K562 (cell line): ENCODE measurements around the gene KIAA0825. TPM values are rescaled to one million over a fixed set of nuclear protein-coding genes. Genes with fewer than 3 reads are reported as not detected.

Experiments
- ATAC-seq: fragments of 200-7000 bp; cut with Tn5 transposase; 3 replicates; pipeline ENCODE4 v1.9.1; 2020; ENCODE audit warnings: moderate library complexity
- BruUV-seq: library from RNA; stranded (reverse); fragments of 400-500 nt; replicated peaks from 2 replicates; lab custom pipeline; 2021; lab: Mats Ljungman, UMichigan
- CTCF ChIA-PET: fragments of 300-600 bp; formaldehyde crosslinking; extraction: SDS; loops from one replicate; lab custom pipeline; 2021; ENCODE audit warnings: low intra/inter-chr PET ratio; lab: Yijun Ruan, JAX
- POLR2A ChIA-PET: fragments of 300-600, 350-650 bp; sonication (Branson Sonifier 250); formaldehyde crosslinking; extraction: SDS; loops from one replicate; lab custom pipeline; 2021; ENCODE audit warnings: antibody characterized with exemption, inconsistent platforms; lab: Yijun Ruan, JAX
- DNase-seq, 4 experiments: peaks; one replicate each; pipeline versions ENCODE4 v3.0.0 to v3.0.0-alpha.2; 2011 to 2018; ENCODE audit warnings: low spot score in 3 of 4, mixed read lengths in 3 of 4; ENCODE audit errors: extremely low read depth in 1 of 4
- FAIRE-seq: peaks from 2 replicates; lab custom pipeline; 2011; peaks lifted over from hg19 to GRCh38; lab: Jason Lieb, UNC
- H2AFZ ChIP-seq: 2 replicates; pipeline ENCODE4 v1.6.0; 2011; ENCODE audit warnings: low read depth, low read length, control low read depth, inconsistent platforms
- H3K27ac ChIP-seq: fragments of 200-600 bp; 3 replicates; pipeline ENCODE4 v1.8.0; 2011; ENCODE audit warnings: low read depth, mild to moderate bottlenecking, control low read depth, inconsistent platforms, low read length, moderate library complexity, mixed read lengths; ENCODE audit errors: extremely low read depth
- H3K27me3 ChIP-seq, 2 experiments: fragments of 300-600 bp in 1 of 2; 2 replicates in 1 of 2; 3 replicates in 1 of 2; pipeline versions ENCODE4 v1.6.0 to v1.8.0; 2011; ENCODE audit warnings: inconsistent platforms in 2 of 2, low read length in 2 of 2, mild to moderate bottlenecking in 1 of 2, mixed read lengths in 1 of 2, moderate library complexity in 1 of 2; ENCODE audit not compliant: control insufficient read depth in 2 of 2, insufficient read depth in 2 of 2
- H3K36me3 ChIP-seq: fragments of 300-600 bp; 3 replicates; pipeline ENCODE4 v1.8.0; 2011; ENCODE audit warnings: mild to moderate bottlenecking, low read length, inconsistent platforms; ENCODE audit not compliant: control insufficient read depth, insufficient read depth
- H3K4me1 ChIP-seq, 2 experiments: fragments of 200-600 bp in 1 of 2; replicated peaks in 1 of 2; 2 replicates in 1 of 2; 3 replicates in 1 of 2; pipeline versions ENCODE4 v1.5.1 to v1.8.0; 2011; ENCODE audit warnings: inconsistent platforms in 2 of 2, low read length in 2 of 2, mild to moderate bottlenecking in 1 of 2, mixed read lengths in 1 of 2, moderate library complexity in 1 of 2; ENCODE audit not compliant: control insufficient read depth in 2 of 2, insufficient read depth in 2 of 2
- H3K4me2 ChIP-seq: 2 replicates; pipeline ENCODE4 v1.6.1; 2011; ENCODE audit warnings: low read length, control low read depth, inconsistent platforms, mixed read lengths; ENCODE audit not compliant: insufficient read depth
- H3K4me3 ChIP-seq: fragments of 200-600 bp; sonication (generic), shearing (Covaris generic); 2 replicates; pipeline ENCODE4 v1.5.1; 2016; ENCODE audit warnings: control low read depth, inconsistent platforms
- H3K79me2 ChIP-seq: fragments of 200-600 bp; 3 replicates; pipeline ENCODE4 v1.8.0; 2011; ENCODE audit warnings: low read length, inconsistent platforms; ENCODE audit not compliant: control insufficient read depth, insufficient read depth
- H3K9ac ChIP-seq, 2 experiments: 2 replicates each; pipeline versions ENCODE4 v1.6.0 to v1.6.1; 2011; ENCODE audit warnings: low read depth in 2 of 2, low read length in 2 of 2, control low read depth in 1 of 2, inconsistent platforms in 1 of 2, mild to moderate bottlenecking in 1 of 2, mixed read lengths in 1 of 2; ENCODE audit not compliant: insufficient read depth in 1 of 2
- H3K9me1 ChIP-seq: one replicate; pipeline ENCODE4 v1.6.0; 2011; ENCODE audit warnings: inconsistent platforms, mild to moderate bottlenecking, low read length, moderate library complexity; ENCODE audit not compliant: control insufficient read depth, insufficient read depth
- H3K9me3 ChIP-seq: replicated peaks from 2 replicates; pipeline ENCODE4 v1.5.1; 2011; ENCODE audit warnings: low read depth, low read length, inconsistent platforms; ENCODE audit not compliant: control insufficient read depth, insufficient read depth
- H4K20me1 ChIP-seq: replicated peaks from 2 replicates; pipeline ENCODE4 v1.6.1; 2011; ENCODE audit warnings: low read length, inconsistent platforms, mixed read lengths; ENCODE audit not compliant: control insufficient read depth, insufficient read depth
- ATF4 ChIP-seq: fragments of 450-650 bp; formaldehyde crosslinking; IDR thresholded peaks from 2 replicates; pipeline ENCODE4 v1.4.0; 2022; ENCODE audit warnings: mild to moderate bottlenecking, moderate library complexity
- CHD1 ChIP-seq: fragments of 200-600 bp; sonication (generic); IDR thresholded peaks from one replicate; pipeline ENCODE4 v1.6.1; 2012; ENCODE audit warnings: mild to moderate bottlenecking, moderate library complexity, low read length, inconsistent platforms
- ELF4 ChIP-seq: fragments of 450-650 bp; formaldehyde crosslinking; IDR thresholded peaks from 2 replicates; pipeline ENCODE4 v1.4.0; 2022; ENCODE audit warnings: missing genetic modification characterization
- GATAD2A ChIP-seq: fragments of 450-650 bp; IDR thresholded peaks from 2 replicates; pipeline ENCODE4 v1.6.1; 2017
- HMGN3 ChIP-seq: IDR thresholded peaks from 2 replicates; pipeline ENCODE4 v1.6.1; 2011; ENCODE audit warnings: borderline replicate concordance, low read depth, mild to moderate bottlenecking, mixed read lengths, low read length; ENCODE audit not compliant: insufficient read length; ENCODE audit errors: extremely low read depth
- KLF6 ChIP-seq: fragments of 250-450 bp; sonication (Bioruptor Pico); IDR thresholded peaks from 2 replicates; pipeline ENCODE4 v1.4.0; 2020; ENCODE audit warnings: mild to moderate bottlenecking, moderate library complexity, borderline replicate concordance
- SIN3B ChIP-seq: fragments of 450-650 bp; IDR thresholded peaks from 2 replicates; pipeline ENCODE4 v1.6.1; 2017; ENCODE audit warnings: low read depth, mild to moderate bottlenecking, moderate library complexity
- SMAD1 ChIP-seq: fragments of 150-350 bp; IDR thresholded peaks from 2 replicates; pipeline ENCODE4 v1.6.1; 2014; ENCODE audit warnings: low read length, low read depth; ENCODE audit not compliant: partially characterized antibody
- TAF15 ChIP-seq: fragments of 200-400 bp; formaldehyde crosslinking; IDR thresholded peaks from 2 replicates; pipeline ENCODE4 v1.6.1; 2017; ENCODE audit warnings: mild to moderate bottlenecking, low read depth, low read length, moderate library complexity
- TCF15 ChIP-seq: fragments of 250-450 bp; sonication (Bioruptor Pico); IDR thresholded peaks from 2 replicates; pipeline ENCODE4 v1.8.0; 2022; ENCODE audit warnings: moderate library complexity, mild to moderate bottlenecking, inconsistent platforms
- TGIF2 ChIP-seq: sonication (generic); formaldehyde crosslinking; IDR thresholded peaks from 2 replicates; pipeline ENCODE4 v1.8.1; 2022; ENCODE audit warnings: mild to moderate bottlenecking, missing genetic modification reagents, moderate library complexity
- ZBTB49 ChIP-seq: sonication (generic); formaldehyde crosslinking; IDR thresholded peaks from 2 replicates; pipeline ENCODE4 v1.8.0; 2022; ENCODE audit warnings: missing genetic modification reagents, mild to moderate bottlenecking, borderline replicate concordance
- ZBTB7A ChIP-seq: IDR thresholded peaks from 2 replicates; pipeline ENCODE4 v1.6.1; 2011; ENCODE audit warnings: low read depth, mild to moderate bottlenecking, low read length, moderate library complexity, borderline replicate concordance; ENCODE audit not compliant: control insufficient read depth
- ZMIZ1 ChIP-seq, 2 experiments: fragments of 150-350 bp in 1 of 2; IDR thresholded peaks; 2 replicates each; pipeline ENCODE4 v1.6.1; 2012 to 2016; ENCODE audit warnings: low read depth in 2 of 2, low read length in 2 of 2, mild to moderate bottlenecking in 1 of 2, moderate library complexity in 1 of 2
- ZNF175 ChIP-seq: fragments of 200-800 bp; sonication (Bioruptor generic); IDR thresholded peaks from 2 replicates; pipeline ENCODE4 v1.6.1; 2016; ENCODE audit warnings: low read depth, mild to moderate bottlenecking, missing genetic modification characterization, missing compliant biosample characterization
- ZNF23 ChIP-seq: fragments of 250-450 bp; sonication (Bioruptor Pico); IDR thresholded peaks from 2 replicates; pipeline ENCODE4 v1.4.0; 2020; ENCODE audit warnings: mild to moderate bottlenecking
- WGBS: fragments of 100-300 bp; shearing (Covaris generic); methylation state at CpG from one replicate; pipeline ENCODE4 v1.1.6; 2016; ENCODE audit warnings: low coverage, mixed read lengths; ENCODE audit not compliant: insufficient coverage; ENCODE audit errors: missing lambda C conversion rate; 5-methylcytosine and 5-hydroxymethylcytosine counted together
- in situ Hi-C: fragments of 300-500 bp; cut with MboI; formaldehyde crosslinking; loops from 4 replicates; pipeline ENCODE4 v1.15.0; 2018; ENCODE audit warnings: inconsistent platforms, mixed read lengths
- intact Hi-C: fragments of 100-400 bp; cut with micrococcal nuclease; formaldehyde crosslinking; loops from 2 replicates; pipeline ENCODE4 v1.14.2; 2022
- polyA plus RNA-seq, 8 experiments: library from polyadenylated mRNA; depleted of rRNA in 4 of 8; stranded (reverse) in 5 of 8; unstranded in 3 of 8; fragments of >200 nt; fragmentation: Nextera tagmentation in 2 of 8; fragmentation: Illumina TruSeq in 1 of 8; extraction: Ambion mirVana in 2 of 8; extraction: Trizol in 1 of 8; gene quantifications; 2 replicates each; pipeline versions ENCODE4 v1.2.1 to v1.2.3, GENCODE V29; 2011 to 2014; ENCODE audit warnings: inconsistent platforms in 1 of 8, missing spikeins in 1 of 8
- total RNA-seq, 7 experiments: library from RNA; depleted of rRNA in 6 of 7; stranded (reverse); fragments of >200 nt in 6 of 7; fragmentation: Illumina TruSeq in 2 of 7; extraction: Trizol in 2 of 7; gene quantifications; 2 replicates each; pipeline versions ENCODE4 v1.2.1 to v1.2.3, GENCODE V29; 2011 to 2021; ENCODE audit warnings: low replicate concordance in 1 of 7

Gene KIAA0825
- total and polyA plus RNA-seq, 9 of the 15 experiments (the other 6 are each of a cell fraction or from before 2014, with no cell fraction given): 0.05 to 0.36 (median 0.16) TPM; not detected in 1

GRCh38 chr5:94623877-94624276 is 5.5 kb upstream of the KIAA0825 start:
- Histone ChIP-seq H4K20me1 (no peaks in the 10 kb centered on the region), H3K9me3 (no peaks in the 10 kb centered on the region), H3K36me3 (peaks cover 1% of the 10 kb centered on the region; the same call in 1 of the 3 replicates), H3K9me1 (no peaks in the 10 kb centered on the region), H3K27me3 (no peaks in the 10 kb centered on the region), H3K4me2 (no peak overlapping the region), H3K9ac (no peak overlapping the region), H3K4me3 (no peak overlapping the region), H3K27ac (no peak overlapping the region), H3K4me1 (peaks cover 0 to 4% of the 10 kb centered on the region in 2 experiments; a peak in 2 of 5 replicates), H3K79me2 (peaks cover 68% of the 10 kb centered on the region), H2AFZ (no peak overlapping the region)
- intact Hi-C loops (no loop called here), in situ Hi-C loops (no loop called here)
- 87% methylated on average over 2 of the region's 2 CpGs for WGBS
- BruUV-seq: no TSS peak
- ChIA-PET POLR2A (no interaction called here), CTCF (no interaction called here)
- FAIRE-seq (no peak), DNase-seq (no peak), ATAC-seq (no peak)
- TF ChIP-seq CHD1: no peak
- no peak for TF ChIP-seq ZBTB7A
- no peak for TF ChIP-seq ZMIZ1 (IDR thresholded peaks at IDR 0.05; ENCODE audit: low read depth in 2 of 2, low read length in 2 of 2)
- TF ChIP-seq SIN3B: no peak
- no peak for TF ChIP-seq HMGN3
- TF ChIP-seq TAF15: no peak
- TF ChIP-seq GATAD2A: no peak
- no peak for TF ChIP-seq ELF4
- TF ChIP-seq ATF4 (CRISPR knock-in tag): no peak
- no peak for TF ChIP-seq TCF15 (CRISPR knock-in tag)
- no peak for TF ChIP-seq KLF6
- TF ChIP-seq ZNF23 (CRISPR knock-in tag): no peak
- no peak for TF ChIP-seq TGIF2 (CRISPR knock-in tag)
- TF ChIP-seq ZBTB49 (CRISPR knock-in tag): no peak
- no peak for TF ChIP-seq SMAD1
- TF ChIP-seq ZNF175 (CRISPR knock-in tag): no peak
